NOMO-1 (cell line): Measurements from ENCODE around the gene SIGLEC6.
"Not testable (repeated sequence)": the region's sequence is repeated elsewhere in the genome, so short reads cannot be mapped to it uniquely, and the experiment has no call there.

ENCODE experiments used
- DNase-seq, 2 experiments: peaks; one replicate each; lab custom pipeline; 2025; ENCODE audit not compliant: unreplicated experiment in 2 of 2; lab: John Stamatoyannopoulos, UW

Gene SIGLEC6

DNA sequence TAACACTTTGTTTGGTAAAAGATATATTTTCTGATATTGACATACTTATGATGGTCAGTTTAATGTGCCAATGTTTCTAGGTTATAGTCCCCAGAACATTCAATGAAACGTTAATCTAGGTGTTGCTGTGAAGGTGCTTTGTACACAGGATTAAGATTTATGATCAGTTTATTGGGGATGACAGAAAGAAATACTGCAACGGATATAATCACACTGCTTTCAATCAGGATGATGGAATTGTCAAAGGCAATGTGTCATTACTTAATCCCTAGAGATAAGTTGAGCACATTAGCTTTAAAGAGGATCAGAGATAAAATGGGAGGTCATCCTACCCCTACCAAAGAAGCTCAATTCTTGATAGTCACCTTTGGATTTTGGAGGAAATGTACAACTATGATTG lies 17.5 kb downstream of the SIGLEC6 start:
- no peak for DNase-seq

DNA sequence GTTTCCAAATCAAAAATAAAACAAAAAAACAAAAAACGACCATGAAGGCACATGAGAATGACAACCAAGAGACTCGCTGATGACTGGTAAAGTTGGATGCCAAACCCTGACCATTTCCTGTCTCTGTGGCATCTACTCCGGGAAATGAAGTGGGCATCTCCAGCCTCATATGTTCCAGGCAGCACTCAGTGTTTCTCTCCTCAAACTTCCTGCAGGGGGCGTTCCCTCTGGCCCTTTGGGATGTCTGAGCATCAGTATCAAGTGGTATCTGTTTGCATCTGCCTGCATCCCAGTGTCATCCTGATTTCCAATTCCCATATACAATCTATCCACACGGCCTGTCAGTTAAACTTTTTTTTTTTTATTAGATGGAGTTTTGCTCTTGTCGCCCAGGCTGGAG lies 20.1 kb downstream of the SIGLEC6 start:
- no peak for DNase-seq

DNA sequence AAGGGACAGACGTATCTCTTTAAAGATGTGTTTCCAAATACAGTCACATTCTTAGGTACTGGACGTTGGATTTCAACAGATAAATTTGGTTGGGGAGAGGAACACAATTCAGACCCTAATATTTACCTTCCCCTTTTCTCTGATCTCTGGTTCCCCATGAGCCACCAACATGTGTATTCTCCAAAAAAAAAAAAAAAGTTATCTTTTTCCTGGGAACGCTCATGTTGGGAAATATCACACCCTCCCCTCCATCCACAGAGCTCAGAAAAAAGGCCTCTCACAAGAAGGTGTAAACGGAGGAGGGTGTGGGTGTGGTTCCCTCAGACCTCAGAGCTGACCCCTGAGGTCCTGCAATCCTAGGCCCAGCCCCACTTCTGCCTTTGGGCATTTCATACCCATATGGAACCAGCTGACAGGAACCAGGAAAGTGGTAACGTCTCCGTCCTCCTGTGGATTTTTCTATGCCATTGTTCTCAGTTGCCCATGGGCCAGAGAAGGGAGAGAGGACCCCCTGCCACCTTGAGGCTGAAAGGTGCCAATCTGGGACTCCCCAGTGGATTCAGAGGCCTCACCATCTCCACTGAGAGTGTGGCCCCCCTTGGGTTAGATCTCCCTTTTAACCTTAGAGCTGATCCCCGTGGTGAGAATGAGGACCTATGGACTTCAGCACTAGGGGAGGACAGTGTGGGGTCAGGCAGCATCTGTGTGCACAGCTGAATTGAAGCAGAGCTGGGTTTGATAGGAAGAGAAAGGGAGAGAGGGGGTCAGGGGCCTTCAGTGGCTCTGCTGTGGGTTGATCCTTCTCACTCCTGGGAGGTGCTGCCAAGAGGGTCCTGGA lies 21.4 kb downstream of the SIGLEC6 start:
- no peak for DNase-seq

DNA sequence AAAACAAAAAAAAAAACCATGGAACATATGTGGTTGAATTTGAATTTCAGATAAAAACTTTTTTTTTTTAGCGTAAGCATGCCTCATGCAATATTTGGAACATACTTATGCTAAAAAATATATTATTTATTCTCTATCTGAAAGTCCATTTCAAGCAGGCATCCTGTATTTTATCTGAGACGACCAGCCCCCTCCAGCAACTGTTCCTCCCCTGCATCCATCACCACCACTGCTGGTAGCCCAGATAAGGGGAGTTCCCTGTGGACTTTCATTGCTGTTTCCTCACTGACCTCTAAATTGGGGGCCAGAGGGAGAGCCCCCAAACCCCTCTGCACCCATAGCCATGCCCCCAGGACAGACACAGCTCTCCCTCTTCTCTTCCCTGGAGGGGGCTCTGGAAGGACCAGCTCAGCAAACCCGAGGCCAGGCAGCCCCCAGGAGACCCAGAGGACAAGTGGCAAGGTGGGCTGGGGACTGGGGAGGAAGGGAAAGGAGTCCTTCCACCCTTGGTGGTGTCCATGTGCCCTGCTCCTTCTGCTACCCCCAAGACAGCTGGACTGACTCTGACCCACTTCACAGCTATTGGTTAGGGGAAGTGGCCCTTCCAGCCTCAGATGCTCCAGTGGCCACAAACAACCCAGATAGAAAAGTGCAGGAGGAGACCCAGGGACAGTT lies 23.3 kb downstream of the SIGLEC6 start:
- DNase-seq, result no peak

DNA sequence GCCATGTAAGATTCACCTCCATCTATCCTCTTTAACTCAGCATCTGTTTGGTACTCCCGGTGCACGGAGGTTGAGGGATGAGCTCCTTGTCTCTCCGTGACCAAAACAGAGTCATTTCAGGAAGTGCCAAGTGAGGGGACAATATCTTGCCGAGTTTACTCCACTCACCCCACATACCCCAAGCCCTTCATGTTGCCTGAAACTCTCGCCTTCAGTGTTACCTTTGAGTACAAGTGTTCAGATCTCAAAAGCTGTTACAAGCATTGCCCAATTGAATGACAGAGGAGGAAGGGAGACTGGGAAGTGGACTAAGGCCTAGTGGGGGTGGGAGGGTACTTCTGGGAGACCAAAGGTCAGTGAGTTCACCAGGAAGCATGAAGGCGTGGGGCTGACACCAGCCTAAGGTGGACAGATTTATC lies 23.8 kb downstream of the SIGLEC6 start:
- peak; percentile 22 to 43 for DNase-seq

DNA sequence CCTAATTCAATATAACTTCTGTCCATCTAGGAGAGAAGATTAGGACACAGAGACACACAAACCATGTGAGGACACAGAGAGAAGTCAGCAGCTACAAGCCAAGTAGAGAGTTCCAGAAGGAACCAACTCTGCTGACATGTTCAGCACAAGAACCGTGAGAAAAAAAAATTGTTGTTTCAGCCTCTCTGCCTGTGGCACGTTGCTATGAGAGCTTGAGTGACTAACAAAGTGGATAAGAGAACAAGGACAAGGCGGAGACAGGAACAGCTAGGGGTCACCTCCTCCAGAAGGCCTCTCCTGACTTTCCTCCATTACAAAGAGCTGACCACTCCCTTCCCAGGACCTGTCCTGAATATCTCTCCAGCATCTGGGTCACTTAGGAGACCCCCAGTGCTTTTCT lies 24.3 kb downstream of the SIGLEC6 start:
- no peak for DNase-seq

DNA sequence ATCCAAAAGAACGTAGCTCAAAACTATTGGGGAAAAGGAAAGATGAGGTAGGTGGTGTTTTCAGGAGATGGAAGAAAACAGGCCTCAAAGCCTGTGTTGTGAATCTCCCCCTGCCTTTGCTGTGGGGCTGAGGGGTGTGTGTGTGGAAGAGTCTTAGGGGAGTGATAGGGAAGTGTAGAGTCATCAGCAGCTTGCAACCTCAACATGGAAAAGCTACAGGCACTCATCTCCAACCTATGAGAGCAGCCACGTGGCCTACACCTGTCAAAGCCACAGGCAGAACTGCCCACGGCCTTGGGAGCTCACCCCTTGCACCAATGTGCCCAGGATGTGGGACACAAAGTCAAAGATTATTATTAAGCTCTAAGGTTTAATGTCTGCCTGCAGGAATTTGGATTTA lies 25.6 kb downstream of the SIGLEC6 start:
- no peak for DNase-seq

DNA sequence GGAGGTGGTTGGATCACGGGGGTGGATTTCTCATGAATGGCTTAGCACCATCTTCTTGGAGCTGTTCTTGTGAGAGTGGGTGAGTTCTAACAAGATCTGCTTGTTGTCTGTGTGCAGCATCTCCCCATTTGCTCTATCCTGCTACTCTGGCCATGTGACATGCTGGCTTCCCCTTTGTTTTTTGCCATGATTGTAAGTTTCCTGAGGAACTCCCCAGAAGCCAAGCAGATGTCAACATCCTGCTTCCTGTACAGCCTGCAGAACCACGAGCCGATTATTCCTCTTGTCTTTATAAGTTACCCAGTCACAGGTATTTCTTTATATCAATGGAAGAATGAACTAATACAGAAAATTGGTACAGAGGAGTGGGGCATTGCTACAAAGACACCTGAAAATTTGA lies 27.6 kb downstream of the SIGLEC6 start:
- no peak for DNase-seq

DNA sequence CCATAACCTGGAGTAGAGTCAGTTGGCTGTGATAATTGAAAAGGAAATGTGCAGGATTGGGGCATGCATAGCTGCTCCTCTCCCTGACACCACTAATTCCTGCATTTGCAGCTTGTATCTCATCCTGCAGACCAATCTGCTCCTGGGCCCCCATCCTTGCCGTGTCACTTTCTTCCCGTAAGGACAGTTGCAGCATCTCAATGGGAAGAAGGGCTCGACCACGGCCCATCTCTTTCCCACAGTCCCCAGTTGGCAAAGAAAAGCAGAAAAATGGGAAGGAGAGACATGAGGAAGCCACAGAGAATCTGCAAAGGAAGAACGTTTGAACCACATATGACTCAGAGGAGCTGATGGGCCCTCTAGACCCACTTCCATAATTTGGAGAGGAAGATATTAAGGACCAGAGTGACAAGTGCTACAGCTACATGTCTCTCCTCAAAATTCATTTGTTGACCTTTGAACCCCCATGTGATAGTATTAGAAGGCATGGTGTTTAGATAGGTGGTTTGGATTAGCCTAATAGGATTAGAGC lies 28.1 kb downstream of the SIGLEC6 start:
- DNase-seq, result peak in 1 of 2 experiments; percentile 69

DNA sequence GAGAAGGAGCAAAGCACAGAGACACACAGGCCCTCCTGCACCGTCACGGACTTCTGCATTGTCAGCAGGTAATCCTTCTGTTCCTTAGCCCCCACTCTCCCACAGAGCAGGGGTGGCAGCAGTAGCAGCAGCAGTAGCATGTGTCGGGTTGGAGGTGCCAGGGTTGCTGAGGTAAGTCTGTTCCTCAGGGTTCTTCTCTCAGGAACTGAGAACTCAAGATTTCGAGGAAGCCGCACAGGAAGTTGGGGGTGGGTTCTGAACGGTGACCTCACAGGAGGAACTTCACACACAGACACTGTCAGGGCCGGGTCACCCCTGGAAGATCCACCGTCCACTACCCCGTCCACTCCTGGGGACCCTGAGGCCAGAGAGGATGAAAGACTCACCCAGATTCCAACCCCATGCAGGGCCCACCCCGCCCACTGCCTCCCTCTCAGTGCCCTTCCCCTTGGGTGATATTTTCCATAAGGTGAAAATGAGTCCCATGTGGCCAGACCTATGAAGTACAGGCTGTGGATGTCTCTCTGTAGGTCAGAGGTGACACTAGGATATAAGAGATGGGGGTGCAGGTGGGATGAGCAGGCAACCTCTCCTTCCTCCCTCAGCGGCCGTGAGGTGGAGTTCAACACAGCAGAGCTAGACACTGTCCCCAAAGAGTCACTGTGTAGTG lies 29.7 kb downstream of the SIGLEC6 start, which contains the start of gene SIGLEC12:
Gene SIGLEC12 (minus strand): TSS at position 207 of the 670 bp plus-strand sequence. CDS start 67 bp downstream, at position 140.
- DNase-seq, result peak; percentile 47 to 73

DNA sequence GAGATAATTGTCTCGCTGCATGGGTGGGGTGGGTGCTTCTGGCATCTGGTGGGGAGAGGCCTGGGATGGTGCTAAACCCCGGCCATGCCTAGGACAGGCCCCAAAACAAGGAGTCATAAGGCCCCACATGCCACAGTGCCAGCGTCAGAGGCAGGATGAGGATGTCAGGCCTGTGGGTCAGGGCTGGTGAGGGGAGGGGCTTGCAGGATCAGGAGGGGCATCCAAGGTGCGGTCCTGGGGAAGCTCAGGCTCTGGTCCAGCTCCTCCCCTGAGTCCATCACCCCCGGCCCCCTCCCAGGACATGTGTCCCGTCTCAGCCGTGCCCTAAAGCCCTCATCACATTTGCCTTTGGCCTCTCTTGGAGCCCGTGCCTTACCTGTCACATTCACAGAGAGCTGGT lies 30.5 kb downstream of the SIGLEC6 start:
- DNase-seq, result not testable (repeated sequence)

DNA sequence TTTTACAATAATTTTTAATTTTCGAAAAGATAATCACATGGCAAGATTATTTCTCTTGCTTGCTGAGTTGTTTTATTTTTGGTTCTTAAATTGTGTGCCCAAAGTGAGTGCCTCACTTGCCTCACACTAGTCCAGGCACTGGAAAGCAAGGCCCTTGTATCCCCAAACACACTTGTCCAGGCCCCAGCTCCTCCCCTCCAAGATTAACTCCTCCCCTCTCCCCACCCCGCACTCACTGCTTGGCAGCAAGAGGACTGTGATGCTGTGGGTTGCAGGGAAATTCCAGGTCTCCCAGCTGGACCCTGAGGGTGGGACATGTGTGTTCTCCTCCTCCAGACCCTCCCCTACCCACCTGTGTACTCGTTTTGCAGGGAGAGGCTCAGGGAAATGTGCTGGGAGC lies 33.8 kb downstream of the SIGLEC6 start:
- DNase-seq, result no peak

DNA sequence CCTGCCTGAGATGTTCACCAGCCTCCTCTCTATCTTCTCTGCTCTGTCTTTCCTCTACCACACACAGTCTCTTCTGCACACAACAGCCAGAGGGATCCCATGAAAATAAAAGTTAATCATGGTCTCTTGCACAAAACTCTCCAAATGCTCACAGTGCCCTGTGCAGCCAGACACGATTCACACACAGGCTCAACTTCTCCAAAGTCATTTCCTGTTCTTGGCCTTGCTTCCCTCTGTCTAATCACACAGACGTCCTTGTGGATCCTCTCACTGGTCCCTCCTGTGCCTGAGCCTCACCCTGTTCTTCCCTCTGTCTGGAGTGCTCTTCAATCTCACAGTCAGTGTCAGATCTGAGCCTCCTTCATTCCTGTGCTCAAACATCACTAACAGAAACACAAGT lies 37.7 kb downstream of the SIGLEC6 start:
- peak in 1 of 2 experiments; percentile 23 for DNase-seq

DNA sequence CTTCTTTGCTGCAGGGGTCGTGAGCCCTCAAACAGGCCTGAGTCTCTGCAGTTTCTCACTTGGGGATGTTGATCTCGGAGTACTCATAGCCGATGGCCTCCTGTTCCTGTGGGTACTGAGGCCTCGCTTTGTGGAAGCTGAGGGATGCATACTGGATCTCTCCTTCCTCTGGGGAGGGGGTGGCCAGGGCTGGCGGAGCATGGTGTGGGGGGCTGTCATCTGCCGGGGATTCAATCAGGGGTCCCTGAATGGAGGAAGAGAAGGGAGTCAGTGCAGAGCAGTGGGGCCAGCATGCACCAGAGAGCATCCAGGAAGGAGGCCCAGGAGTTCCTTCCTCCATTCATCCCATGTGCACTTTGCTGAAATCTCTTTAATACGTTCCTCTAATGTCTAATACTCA lies 39.9 kb downstream of the SIGLEC6 start:
- DNase-seq, result no peak

DNA sequence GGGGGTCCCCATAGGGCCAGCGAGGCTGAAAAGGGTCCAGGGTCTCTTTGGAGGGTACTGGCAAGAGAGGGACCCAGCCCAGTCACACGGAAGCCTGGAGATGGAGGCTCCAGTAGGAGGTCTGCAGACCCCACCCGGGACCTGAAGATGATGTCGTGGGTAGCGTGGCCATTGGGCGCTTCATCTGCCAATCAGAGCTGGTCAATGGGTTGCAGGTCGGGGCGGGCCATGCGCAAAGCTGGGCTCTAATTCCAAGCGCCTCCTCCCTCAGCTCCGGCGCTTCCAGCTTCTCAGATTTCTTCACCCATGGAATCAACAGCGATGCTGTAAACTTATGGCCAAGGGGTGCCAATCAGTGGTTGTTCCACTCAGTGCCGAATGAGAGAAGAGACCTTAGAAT lies 40.8 kb downstream of the SIGLEC6 start:
- DNase-seq, result no peak

DNA sequence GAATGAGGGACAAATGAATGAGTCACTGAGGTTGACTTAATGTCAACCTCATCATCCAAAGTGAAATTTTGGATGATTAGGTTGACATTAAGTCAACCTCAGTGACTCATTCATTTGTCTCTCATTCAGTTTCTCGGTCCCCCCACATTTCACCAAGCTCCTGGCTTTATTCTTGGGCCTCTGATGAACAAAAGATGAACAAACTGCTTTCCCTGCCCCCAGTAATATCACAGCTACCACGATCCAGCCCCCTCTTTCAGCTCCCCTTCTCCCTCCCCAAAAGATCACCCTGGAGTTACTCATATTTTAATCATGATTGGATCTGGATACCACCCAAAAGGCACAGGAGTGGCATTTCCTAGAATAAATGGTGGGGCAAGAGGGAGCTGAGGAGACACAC lies 42.4 kb downstream of the SIGLEC6 start:
- DNase-seq, result no peak

DNA sequence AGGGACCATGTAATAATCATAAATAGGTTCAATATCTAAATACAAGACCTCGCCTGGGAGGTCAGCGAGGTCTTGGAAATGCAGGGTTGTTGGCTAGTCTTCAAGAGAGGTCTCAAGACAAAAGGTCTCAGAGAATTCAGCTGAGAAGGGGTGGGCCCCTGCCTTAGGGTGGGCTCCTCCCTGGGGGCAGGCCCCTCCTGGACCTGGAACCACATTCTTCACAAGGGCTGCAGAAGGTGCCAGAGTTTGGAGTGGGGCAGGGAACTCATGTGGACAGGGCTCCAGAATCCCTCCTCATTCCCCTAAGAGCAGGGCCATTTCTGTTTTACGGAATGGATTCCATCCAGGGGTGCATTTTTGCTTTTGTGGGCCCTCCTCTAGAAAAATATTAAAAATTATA lies 43.0 kb downstream of the SIGLEC6 start:
- no peak for DNase-seq

DNA sequence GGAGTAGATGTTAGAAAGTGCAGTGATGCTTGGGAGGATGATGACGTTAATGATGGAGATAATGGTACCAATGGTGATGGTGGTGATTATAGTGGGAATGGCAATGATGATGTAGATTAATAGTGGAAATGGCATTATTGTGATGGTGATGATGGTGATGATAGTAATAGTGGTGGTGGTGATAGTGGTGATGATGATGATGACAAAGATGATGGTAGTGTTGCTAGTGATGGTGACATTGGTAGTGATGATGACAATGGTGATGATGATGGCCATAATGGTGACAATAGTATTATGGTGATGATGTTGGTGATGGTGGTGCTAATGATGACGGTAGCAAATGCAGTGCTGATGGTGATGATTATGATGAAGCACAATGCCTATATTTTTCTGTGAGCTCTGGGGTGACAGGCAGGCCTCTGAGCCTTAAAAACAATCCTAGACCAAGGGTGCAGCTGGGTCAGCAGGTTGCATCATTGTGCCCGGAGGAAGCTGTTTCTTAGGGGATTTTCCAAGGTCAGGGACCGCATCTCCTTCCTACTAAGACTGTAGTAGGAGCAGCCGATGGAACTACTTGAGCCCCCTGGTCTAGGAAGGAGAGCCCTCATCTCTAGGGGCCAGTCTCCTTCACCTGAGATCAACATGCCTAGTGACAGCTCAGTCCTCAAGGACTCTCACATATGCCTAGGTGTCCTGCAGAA lies 45.4 kb downstream of the SIGLEC6 start:
- no peak for DNase-seq

DNA sequence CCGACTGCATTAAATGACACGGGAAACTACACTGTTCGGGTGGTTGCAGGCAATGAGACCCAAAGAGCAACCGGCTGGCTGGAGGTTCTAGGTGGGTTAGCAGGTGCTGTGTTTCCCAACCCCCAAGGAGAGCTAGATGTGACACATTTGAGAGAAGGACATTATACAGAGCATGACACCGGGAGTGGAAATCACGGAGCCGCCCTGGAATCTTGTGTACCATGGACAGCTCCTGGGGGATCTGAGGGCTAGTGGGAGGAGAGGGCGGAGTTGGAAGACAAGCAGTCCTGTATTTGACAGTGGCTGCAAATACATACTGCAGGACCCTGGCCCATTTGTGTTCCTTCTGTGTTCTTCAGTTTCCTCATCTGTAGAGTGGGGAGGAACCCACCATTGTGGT lies 50.9 kb downstream of the SIGLEC6 start:
- peak in 1 of 2 experiments; percentile 7 for DNase-seq

DNA sequence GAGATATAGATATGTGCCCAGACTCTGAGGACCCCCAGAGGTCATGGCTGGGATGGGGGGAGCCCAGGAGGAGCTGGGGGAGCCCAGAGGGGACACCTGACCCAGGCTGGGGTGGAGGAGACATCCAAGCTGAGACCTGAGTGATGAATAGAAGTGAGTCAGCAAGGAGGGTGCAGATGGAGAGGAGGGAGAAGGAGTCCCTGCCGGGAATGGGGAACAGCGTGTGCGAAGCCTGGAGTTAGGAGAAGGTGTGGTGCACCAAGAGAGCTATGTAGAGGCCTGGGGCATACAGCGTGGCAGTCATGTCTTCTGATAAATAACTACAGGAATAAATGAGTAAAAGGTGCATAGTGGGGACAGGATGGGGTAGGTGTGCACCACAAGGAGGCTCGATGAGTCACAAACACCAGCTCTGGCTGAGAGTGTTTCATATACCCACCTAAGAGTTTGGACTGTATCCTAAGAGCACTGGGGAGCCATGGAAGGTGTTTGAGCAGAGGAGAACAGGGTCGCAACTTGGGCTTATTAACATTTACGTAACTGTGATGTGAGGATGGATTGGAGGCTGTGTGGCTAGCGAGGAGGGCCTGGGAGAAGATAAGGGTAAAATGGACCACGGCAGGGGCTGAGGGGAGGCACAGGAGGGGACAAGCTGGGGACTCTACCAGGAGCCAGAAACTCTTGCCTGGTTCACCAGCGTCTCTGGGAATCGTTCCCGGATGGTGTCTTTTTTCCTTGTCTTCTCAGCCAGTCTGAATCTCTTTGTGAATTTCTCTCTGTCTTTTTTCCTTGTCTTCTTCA lies 51.7 kb downstream of the SIGLEC6 start:
- DNase-seq, result no peak
